Measurements from ENCODE around the gene NAV3. TPM values are rescaled to one million over a fixed set of nuclear protein-coding genes. Genes with fewer than 3 reads are reported as not detected.
A peak's percentile ranks its signal among the peaks of the same experiment; 100 is the strongest.
"Not testable (repeated sequence)": the region's sequence is repeated elsewhere in the genome, so short reads cannot be mapped to it uniquely, and the experiment has no call there.

NAV3 gene
- total RNA-seq, 1 experiment from 2014 or later, result not detected

DNA sequence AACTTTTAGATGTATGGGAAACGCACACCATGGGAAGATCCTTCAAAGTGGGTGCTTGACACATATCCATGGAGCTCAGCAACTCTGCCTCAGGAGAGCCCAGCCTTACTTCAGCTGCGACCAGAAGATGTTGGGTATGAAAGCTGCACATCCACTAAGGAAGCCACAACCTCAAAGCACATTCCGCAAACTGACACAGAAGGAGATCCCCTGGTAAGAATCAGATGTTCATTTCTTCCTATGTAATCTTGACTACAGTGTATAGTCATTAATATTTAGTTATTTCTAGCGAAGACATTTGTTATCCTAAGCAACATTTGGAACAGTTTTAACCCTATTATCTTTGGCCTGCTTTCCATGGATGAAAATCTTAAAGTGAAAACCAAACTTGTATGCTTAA lies 374.2 kb downstream of the NAV3 start:
- in situ Hi-C loops (cut with HindIII; ENCODE audit: low sequenced_read_pairs), result no loop called here

DNA sequence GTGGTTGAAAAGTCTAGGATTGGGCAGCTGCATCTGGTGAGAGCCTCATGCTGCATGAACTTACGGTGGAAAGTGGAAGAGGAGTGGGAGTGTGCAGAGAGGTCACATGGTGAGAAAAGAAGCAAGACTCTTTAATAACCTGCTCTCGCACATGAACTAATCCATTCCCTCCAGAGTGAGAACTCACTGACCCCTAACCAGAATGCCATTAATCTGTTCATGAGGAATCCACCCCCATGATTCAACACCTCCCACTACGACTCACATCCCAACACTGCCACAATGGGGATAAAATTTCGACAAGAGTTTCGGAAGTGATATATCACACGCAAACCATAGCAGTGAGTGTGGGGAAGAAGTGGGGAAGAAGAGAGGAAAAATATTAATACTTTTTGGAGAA lies 377.4 kb downstream of the NAV3 start:
- DNase-seq (ENCODE audit: low spot score), result no peak
- in situ Hi-C loops (cut with HindIII; ENCODE audit: low sequenced_read_pairs), result no loop called here

More for the DNA sequence above, 374.2 kb downstream of the NAV3 start:
- no peak for DNase-seq (ENCODE audit: low spot score)

DNA sequence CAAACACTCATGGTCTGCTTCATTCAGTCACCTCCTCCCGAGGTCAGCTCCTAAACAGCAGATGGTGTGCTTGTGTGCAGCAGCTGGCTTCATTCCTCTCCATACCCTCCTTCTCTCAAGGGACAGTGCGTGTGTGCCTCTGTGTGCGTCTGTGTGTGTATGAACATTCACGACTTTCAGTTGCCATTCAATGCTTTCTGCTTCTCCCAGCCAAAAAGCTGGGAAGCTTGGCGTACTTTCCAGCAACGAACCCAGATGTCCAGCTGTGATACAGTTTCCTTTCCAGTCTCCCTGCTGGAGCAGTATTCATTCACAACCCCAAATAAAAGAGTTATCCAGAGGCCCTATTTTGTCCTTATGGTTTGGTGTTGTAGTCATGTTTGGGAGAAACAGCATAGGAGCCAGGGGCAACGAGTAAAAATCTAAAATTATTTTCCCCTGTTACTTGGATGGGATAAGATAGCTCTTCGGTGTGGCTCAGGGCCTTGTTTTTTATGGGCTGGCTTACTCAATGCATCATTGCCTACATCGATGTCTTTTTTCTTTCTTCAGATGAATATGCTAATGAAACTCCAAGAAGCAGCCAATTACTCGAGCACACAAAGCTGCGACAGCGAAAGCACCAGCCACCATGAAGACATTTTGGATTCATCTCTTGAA lies 379.3 kb downstream of the NAV3 start:
- in situ Hi-C loops (cut with HindIII; ENCODE audit: low sequenced_read_pairs), result no loop called here
- peak; percentile 44 for DNase-seq (ENCODE audit: low spot score)

DNA sequence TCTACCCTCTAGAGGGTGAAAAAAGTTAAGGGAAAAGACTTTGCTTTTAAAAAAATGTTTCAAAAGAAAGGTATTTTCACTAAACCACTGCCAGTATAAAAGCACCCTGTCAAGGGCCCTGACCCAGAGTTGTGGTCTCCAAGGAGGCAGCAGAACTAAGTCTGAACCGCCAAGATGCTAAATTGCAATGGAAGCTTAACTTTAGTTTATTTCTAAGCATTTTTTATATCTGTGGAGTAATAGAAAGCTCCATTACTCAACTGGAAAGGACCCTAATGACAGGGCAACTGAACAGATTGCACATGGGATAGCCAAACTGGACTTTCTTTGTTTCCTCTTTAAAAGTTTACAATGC lies 379.8 kb downstream of the NAV3 start:
- DNase-seq (ENCODE audit: low spot score), result no peak
- in situ Hi-C loops (cut with HindIII; ENCODE audit: low sequenced_read_pairs), result no loop called here

DNA sequence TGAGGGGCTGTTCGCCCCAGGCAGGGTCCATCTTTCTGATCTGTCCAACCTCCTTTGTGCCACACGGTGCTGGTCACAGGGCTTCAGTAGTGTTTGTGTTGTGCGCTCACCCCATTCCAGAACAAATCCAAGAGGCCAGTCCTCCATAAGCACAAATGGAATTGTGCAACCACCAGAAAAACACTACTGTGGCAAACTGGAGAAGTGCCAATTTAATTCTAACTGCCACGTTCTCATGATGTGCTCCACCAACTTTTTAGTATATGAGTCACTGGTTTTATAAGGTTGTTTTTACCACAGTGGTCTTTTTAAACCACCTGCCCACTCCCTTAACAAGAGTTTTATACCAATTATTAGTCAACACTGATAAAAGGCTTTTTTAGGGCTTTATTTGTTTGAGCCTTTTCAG lies 380.2 kb downstream of the NAV3 start:
- in situ Hi-C loops (cut with HindIII; ENCODE audit: low sequenced_read_pairs), result no loop called here
- no peak for DNase-seq (ENCODE audit: low spot score)

DNA sequence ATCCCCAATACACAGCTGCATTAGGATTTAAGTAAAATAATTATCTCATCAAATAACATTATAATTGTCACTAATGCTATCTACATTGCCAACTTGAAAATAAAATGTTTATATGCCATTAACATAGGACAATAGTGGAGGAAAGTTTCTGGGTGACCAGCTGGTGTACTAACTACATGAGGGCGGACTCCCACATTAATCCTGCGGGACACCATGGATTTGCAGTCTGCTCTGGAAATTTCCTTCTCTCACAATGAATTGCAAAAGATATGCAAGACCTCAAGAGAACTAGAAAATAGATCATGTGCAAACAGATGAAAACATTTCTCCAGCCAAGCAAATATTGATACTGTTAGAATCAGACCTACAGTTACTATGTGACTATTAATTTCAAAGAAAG lies 390.1 kb downstream of the NAV3 start:
- in situ Hi-C loops (cut with HindIII; ENCODE audit: low sequenced_read_pairs), result no loop called here
- DNase-seq (ENCODE audit: low spot score), result peak; percentile 48

DNA sequence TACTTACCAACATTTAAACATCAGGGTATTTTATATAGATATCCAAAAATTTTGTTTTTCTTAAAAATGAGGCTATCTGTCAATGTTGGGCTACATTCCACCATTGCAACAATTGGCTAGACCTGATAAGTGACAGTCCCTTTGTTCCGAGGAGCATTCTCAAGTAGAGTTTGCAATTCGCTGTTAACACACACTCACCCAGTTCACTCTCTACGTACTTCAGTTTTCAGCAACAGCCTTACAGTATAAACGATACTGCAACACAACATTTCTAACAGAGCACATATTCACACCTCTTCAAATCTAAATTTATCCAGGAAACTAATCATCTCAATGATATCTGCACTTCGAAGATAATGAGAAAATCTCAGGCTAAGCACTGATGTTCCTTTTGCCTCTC lies 393.5 kb downstream of the NAV3 start:
- in situ Hi-C loops (cut with HindIII; ENCODE audit: low sequenced_read_pairs), result no loop called here

DNA sequence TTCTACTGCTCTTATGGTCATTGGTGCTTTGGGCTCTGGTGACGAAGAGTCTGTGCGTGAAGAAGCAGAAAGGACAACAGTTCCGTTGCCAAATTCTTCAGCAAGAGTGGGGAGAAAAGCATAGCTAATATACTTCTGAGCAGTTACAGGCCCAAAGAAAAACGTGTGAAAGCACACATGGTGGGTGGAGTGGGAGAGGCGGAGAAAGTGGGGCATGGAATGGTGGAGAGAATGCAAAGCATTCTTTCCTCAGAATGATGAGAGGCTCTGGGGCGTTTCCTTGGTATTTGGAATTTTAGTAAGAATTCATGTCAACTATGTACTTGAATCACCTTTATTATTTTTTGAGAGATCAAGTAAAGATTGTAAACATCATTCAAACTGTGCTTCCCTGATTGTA lies 396.1 kb downstream of the NAV3 start:
- DNase-seq (ENCODE audit: low spot score), result no peak
- in situ Hi-C loops (cut with HindIII; ENCODE audit: low sequenced_read_pairs), result no loop called here

More for the DNA sequence above, 393.5 kb downstream of the NAV3 start:
- DNase-seq (ENCODE audit: low spot score), result no peak

DNA sequence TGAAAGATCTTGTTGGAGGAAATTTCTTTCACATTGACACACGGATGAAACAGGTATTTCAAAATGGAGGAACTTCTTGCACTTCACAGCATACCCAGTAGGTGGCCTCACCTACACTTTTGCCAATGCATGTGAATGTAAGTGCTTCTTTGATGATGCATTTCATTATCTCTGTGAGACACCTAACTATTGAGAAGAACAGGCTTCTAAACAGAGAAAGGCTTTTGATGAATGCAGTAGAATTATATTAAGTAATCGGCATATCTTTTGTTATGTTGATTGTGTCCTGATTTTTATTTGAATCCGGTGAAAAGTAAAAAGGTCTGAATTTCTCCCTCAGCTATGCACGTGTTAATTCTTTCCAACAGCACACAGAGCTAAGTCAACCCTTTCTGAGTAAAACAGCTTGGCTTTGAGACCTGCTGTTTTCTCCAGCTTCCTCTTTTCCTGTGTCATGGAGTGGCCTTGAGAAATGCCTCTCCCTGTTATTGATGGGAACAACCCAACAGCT lies 399.0 kb downstream of the NAV3 start:
- DNase-seq (ENCODE audit: low spot score), result peak; percentile 62
- in situ Hi-C loops (cut with HindIII; ENCODE audit: low sequenced_read_pairs), result no loop called here

DNA sequence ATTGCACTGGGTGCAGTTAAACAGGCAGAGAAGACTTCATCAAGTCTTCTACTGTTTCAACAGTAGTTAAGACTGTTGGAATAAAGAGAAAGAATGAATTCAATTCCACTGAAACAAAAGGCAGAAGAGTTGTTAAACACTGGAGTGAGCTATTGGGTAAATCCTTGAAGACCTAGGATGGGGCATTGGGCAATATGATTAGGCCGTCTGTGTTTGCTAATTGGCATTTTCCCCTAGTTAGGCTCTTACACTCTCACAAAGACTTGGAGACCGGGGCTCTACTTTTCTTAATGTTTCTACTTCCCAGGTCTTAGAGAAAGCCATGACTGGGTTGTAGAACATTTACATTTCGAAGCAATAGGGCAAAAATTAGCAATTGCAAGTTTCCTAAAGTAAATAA lies 402.1 kb downstream of the NAV3 start:
- no peak for DNase-seq (ENCODE audit: low spot score)
- in situ Hi-C loops (cut with HindIII; ENCODE audit: low sequenced_read_pairs), result no loop called here

DNA sequence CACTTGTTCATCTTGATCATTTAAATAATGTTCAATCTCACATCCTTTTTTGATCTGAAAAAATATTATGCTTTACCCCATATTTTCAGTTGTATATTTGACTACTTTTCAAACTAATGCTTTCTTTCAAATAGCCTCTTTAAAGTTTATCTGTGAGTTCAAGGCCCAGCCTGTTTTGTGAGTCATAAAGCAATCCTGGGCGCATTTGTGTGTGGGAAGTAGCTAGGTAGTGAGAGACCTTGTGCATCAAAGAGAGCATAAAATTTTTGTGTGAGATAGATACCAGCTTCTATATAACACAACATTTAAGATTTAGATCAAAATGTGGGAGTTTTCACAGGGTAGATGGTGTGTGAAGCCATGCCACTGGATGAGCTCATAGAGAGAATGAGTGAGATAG lies 405.6 kb downstream of the NAV3 start:
- DNase-seq (ENCODE audit: low spot score), result no peak
- in situ Hi-C loops (cut with HindIII; ENCODE audit: low sequenced_read_pairs), result no loop called here

DNA sequence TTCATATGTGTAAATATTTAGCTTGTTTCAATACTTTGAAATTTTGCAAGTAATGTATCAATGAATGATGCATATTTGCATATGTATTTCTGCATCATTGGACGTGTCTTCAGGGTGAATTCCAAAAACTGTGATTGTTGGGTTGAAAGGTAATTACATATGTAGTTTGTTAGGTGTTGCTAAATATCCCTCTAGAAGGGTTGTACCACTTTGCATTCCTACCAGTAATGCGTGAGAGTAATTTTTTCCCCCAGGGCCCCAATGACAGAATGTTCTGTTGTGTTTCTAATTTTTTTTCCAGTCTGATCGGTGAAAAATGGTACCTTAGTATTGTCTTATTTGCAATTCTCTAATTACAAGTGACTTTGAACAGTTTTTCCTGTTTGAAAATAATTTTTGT lies 408.9 kb downstream of the NAV3 start:
- in situ Hi-C loops (cut with HindIII; ENCODE audit: low sequenced_read_pairs), result no loop called here
- no peak for DNase-seq (ENCODE audit: low spot score)

DNA sequence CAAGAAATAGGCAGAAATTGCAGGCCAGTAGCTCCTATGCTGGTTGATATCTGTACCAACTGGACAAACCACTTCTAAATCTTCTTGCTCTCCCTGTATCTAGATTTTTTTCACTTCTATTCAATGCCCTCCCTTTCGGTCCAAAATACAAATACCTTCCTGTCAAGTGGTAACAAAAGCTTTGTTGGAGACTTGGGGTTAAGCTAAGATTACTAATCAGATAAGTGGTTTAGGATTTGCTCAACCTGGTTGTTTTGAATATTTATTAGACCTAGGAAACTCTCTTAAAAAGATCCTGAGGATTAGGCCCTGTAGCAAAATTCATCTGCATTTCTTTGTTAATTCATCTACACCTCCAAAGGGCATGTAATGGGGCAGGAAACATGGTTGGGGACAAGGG lies 410.1 kb downstream of the NAV3 start:
- no peak for DNase-seq (ENCODE audit: low spot score)
- in situ Hi-C loops (cut with HindIII; ENCODE audit: low sequenced_read_pairs), result no loop called here

DNA sequence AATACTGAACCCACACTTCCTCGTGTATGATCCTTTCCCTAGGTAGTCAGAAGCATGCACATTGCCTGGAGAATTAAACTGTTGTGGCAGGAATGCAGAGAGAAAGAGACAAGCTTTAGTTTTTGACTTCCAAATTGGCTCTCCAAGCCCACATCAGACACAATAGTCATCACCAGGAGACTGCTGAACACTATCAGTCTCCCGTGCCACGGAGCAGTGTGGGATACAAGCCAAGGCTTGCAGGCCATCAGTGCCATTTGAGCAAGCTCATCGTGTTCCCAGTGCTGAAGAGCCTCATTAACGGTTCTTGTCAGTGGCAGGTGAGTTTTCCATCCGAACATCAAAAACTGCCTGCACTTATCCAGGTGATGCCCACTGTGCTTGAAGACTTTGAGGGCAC lies 410.8 kb downstream of the NAV3 start:
- in situ Hi-C loops (cut with HindIII; ENCODE audit: low sequenced_read_pairs), result no loop called here
- peak; percentile 80 for DNase-seq (ENCODE audit: low spot score)

DNA sequence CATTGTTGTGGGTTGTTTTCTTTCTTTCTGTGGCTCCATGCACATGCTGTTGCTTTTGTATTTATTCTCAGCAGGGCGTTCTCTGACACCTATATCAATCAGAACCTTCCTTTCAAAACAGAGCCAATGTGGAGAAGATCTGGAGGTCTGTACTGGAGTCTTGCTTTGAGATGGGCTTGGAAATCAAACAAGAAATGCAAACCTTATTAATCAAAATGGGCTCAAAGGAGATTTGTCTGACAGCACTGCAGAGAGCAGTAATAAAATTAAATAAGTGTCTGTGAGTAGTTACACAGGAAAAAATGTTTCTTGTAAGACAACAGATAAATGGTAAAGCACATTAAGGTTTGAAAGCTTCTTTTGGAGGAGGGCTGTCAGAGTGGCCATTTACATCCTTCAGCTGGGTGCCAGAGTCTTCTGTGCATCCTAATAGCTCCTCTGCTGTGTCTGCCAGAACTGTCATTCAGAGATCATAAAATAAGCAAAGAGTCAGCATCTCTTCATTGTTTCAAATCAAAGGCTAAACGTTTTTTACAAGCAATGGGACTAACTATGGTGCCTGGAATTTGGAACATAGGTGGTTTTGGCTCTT lies 414.3 kb downstream of the NAV3 start:
- DNase-seq (ENCODE audit: low spot score), result no peak
- in situ Hi-C loops (cut with HindIII; ENCODE audit: low sequenced_read_pairs), result no loop called here

DNA sequence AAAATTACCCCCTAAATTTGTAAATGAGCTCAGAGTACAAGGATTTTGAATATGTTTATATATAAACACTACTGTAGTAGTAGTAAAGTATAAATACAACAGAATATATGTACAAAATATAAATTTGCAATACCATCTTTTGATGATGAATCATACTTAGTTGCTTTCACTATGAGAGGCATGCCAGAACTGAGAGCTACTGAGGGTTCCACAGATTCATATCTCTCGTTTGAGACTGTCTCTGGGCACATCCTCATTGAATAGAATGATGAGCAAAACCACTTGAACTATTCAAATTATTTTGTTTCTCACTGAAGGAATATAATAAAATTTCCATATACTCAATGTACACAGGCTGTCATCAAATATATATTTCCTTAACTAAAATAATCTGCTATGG lies 417.6 kb downstream of the NAV3 start:
- no peak for DNase-seq (ENCODE audit: low spot score)
- in situ Hi-C loops (cut with HindIII; ENCODE audit: low sequenced_read_pairs), result no loop called here

DNA sequence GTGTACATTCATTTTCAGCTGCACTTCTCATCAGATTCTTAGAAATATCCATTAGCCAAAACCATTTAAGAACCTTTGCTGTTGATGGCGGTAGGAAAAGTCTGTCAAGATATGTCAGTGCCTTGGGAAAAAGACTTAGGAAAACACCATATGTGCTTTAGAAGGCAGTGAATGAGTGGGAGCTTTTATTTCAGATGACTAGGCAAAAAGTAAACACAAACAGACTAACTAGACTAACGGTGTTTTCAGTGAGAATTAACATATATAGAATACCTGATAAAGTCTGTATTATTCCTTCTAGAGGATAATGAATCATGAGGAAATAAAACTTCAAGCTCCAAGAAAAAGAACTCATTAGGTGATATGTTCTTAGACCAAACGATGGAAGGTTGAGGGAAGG lies 418.9 kb downstream of the NAV3 start:
- in situ Hi-C loops (cut with HindIII; ENCODE audit: low sequenced_read_pairs), result no loop called here
- DNase-seq (ENCODE audit: low spot score), result no peak

DNA sequence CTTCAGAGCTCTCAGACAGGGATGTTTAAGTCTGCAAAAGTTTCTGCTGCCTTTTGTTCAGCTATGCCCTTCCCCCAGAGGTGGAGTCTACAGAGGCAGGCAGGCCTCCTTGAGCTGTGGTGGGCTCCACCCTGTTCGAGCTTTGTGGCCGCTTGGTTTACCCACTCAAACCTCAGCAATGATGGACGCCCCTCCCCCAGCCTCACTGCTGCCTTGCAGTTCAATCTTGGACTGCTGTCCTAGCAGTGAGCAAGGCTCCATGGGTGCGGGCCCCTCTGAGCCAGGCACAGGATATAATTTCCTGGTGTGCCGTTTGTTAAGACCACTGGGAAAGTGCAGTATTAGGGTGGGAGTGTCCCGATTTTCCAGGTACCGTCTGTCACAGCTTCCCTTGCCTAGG lies 427.0 kb downstream of the NAV3 start:
- in situ Hi-C loops (cut with HindIII; ENCODE audit: low sequenced_read_pairs); DNase-seq (ENCODE audit: low spot score): not testable (repeated sequence)

DNA sequence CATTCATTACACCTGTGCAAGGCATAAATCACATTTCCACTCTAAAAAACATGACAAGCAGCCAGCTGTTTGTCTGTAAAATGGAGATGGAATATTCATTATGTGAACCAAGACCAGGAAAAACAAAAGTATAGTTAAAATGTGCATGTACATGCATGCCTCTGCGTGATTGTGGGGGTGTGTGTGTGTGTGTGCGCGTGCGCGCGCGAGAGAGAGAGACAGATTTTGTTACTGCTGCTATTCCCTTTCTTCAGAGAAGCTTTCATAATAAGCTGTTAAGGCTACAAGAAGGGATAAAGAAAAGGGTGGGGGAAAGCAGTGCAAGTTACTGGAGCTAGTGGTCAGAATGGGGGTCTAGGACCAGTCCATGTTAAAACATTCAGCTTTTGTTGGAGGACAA lies 430.3 kb downstream of the NAV3 start:
- DNase-seq (ENCODE audit: low spot score), result no peak
- in situ Hi-C loops (cut with HindIII; ENCODE audit: low sequenced_read_pairs), result no loop called here

DNA sequence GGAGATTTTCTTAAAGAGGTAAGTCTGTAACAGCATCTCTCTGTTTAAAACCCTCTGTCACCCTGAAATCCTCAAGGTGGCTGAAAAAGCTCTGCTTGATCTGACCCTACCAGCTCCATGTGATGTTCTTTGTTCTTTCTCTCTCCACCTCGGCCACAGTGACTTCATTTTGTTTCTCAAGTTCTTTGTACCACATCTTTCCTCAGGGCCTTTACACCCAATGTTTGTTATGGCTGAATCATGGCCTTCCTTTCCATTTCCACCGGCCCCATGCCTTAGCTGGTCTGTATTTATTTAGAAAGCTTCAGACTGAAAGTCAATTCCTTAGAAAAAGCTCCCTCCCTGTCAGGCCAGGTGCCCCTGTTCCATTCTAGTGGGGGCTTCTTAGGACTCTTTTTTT lies 431.2 kb downstream of the NAV3 start:
- in situ Hi-C loops (cut with HindIII; ENCODE audit: low sequenced_read_pairs), result no loop called here
- no peak for DNase-seq (ENCODE audit: low spot score)

Measured in G401 (cell line).